IPS DF 4.7 (cell line): ENCODE measurements around the gene LIMS2.

ENCODE experiments used
- DNase-seq: peaks from one replicate; pipeline ENCODE4 v3.0.0-alpha.2; 2013; ENCODE audit warnings: low spot score; ENCODE audit errors: extremely low read depth

Gene LIMS2

DNA sequence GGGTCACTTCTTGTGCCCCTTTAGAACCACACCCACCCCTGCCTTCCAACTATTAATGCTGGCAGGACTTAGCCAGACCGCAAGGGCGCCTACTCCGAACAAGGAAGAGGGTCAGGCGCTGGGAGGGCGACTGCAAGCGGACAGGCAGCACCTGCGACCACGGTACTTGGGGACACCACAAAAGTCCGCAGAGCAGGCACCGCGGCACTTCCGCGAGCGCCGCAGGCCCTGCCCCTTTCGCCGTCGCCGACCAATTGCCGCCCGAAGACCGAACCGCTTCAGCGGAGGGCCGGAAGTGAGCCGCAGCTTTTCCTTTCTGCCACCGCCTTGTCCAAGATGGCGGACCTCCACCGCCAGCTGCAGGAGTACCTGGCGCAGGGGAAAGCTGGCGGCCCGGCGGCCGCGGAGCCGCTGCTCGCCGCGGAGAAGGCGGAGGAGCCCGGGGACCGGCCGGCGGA is 25.9 kb upstream of the LIMS2 start, which contains the start of gene SFT2D3:
Gene SFT2D3, plus strand, starts transcription at position 305 of the 458 bp plus-strand sequence. Its CDS starts 32 bp downstream, at position 337.
- DNase-seq: no peak

DNA sequence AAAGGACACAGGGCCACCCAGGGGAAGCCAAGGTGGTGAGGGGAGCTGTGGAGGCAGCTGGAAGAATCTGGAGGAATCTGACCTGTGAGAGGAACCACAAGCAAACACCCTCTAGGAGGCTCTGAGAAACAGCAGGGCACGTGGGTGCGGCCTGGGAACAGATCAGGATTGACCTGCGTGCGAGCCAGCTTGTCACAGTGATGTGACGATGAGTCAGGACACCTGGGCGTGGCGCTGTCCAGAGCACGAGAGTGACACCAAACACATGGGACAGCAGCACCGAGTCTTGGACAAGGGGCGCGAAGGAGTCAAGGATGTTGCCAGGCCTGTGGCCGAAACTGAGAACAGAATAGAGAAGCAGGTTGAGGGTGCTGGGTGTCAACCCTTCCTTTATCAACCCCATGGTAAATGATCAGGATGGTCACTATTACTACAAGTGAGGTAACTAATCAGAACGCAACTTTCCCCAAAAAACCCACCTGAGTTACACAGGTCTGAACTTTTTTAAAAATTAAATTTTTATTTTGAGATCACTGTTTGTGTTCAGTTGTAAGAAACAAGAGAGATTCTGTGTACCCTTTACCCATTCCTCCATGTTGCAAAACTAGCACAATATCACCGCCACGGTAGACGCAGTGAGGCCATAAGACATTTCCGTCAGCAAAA is 25.3 kb upstream of the LIMS2 start:
- no peak for DNase-seq

DNA sequence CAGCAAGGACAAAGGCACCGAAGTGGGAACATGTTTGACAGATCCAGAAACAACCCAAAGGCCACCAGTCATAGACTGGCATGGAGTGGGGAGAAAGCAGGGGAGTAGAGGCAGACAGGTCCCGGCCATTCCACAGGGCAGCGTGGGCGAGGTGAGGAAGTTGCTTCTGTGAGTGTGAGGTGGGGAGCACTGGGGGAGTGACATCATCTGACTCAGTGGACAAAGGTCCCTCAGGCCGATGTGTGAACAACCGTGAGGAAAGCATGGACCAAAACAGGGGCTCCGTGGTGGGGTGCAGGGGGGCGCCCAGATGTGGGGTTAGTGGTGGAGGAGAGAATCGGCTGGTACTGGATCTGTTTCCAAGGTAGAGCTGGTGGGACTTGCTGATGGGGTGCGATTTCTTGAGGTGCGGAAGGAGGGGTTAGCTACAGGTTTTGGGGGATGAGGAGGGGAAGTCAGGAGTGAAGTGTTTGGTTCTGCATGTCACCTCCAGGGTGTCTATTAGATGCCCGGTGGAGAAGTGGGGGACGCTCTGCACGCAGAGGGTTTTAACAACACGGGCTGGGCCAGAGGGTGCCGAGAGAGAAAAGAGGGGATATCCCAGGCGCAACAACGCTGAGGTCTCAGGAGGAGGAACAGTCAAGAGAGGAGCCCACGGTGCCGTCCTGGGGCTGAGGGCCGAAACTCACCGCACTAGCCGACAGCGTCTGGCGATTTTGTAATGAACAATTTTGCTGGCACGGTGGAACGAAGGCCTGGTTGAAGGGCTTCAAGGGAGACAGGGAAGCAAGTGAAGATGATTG is 23.4 kb upstream of the LIMS2 start:
- no peak for DNase-seq

DNA sequence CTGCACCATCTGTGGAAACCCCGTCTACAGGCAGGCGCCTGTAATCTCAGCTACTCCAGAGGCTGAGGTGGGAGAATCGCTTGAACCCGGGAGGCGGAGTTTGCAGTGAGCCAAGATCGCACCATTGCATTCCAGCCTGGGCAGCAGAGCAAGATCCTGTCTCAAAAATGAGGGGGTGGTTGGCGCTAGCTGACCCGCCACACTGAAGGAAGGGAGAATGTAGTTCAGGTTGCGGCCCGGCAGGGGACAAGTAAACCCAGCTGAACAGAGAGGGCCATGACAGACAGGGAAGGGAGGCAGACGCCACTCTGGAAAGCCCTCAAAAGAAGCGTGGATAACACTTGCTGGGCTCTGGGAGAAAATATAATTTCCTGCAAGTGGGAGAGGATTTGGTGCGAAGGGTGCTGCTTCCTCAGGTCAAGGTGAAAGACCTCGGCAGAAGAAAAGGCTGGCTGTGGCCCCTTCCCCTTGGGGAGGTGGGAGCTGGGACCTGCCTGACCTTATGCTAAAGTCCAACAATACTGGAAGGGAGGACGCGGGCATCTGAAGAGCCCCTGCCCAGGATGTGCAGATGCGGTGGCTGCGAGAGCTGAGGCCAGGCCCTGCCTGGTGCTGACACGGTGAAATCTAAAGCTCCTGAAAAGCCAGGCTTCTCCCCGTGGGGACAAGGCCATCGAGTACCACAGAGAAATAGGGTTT is 22.3 kb upstream of the LIMS2 start:
- DNase-seq: no peak

DNA sequence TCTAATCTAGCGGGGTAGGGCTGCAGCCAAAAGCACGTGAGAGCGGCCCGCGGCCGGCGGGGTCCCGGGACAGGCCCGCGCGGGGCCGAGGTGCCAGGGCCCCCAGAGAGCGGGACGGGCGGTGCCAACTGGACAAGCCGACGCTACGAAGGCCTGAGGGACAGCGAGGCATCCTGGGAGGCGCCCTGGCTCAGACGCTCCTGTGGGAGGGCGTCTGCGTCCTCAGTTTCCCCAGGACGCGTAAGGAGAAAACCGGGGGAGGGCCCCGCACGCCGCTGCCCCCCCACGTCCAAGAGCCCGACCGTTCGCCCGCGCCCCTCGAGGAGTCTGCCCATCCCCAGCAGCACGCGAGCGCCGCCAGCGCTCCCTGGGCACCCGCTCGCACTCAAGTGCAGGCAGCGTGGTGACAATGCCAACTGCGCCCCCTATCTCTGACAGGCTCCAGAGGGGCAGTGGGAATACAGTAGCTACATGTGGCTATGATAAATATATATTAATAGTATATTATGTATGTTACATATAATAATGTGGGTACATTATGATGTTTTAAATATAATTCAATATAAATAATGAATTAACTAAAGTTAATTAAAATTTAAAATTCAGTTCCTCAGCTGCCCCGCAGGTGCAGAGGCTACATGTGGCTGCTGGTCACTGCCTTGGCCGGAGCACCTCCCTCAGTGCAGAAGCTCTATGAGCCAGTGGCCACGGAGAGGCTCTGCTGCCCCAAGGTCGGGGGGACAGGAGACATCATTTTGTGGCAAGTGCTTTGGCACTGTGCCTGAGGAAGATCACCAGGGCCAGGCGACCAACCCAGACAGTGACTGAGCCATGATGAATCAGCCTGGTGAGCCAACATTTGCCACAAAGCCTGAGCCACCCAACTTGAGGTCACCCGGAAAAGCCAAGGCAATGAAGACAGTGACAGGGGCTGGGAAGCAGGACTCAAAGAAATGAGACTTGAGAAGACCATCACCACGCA is 20.5 kb upstream of the LIMS2 start:
- DNase-seq: no peak

DNA sequence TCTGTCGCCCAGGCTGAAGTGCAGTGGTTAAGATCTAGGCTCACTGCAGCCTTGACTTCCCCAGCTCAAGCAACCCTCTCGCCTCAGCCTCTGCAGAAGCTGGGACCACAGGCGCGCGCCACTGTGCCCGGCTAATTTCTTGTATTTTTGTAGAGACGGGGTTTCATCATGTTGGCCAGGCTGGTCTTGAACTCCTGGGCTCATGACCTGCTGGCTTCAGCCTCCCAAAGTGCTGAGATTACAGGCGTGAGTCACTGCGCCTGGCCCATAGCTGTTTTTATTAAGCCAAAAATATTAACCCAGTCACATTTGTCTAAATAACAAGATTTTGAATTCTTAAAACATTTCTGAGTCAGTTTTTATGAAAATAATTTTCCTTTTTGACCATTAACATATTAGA is 19.7 kb upstream of the LIMS2 start:
- no peak for DNase-seq

DNA sequence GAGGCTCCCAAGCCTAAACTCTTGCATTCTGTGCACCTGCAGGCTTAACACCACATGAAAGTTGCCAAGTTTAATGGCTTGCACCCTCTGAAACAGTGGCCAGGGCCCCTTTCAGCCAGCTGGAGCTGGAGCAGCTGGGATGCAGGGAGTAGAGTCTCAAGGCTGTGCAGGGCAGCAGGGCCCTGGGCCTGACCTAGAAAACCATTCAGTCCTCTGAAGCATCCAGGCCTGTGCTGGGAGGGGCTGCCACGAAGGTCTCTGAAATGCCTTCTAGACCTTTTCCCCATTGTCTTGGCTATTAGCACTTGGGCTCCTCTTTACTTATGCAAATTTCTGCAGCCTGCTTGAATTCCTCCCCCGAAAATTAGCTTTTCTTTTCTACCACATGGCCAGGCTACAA is 15.4 kb upstream of the LIMS2 start:
- no peak for DNase-seq

DNA sequence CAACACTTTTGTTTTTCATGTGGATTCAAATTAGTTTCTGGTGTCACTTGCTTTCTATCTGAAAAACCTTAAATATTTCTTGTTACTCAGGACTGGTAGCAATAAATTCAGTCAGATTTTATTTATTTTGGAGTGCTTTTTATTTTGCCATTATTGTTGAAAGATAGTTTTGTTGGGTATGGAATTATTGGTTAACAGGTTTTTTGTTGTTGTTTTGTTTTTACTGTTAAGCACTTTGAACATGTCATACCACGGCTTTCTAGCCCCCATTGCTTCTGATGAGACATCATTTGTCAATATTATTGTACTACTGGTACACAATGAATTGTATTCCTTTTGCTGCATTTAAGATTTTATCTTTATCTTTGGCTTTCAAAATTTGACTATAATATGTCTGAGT is 13.1 kb upstream of the LIMS2 start:
- no peak for DNase-seq

DNA sequence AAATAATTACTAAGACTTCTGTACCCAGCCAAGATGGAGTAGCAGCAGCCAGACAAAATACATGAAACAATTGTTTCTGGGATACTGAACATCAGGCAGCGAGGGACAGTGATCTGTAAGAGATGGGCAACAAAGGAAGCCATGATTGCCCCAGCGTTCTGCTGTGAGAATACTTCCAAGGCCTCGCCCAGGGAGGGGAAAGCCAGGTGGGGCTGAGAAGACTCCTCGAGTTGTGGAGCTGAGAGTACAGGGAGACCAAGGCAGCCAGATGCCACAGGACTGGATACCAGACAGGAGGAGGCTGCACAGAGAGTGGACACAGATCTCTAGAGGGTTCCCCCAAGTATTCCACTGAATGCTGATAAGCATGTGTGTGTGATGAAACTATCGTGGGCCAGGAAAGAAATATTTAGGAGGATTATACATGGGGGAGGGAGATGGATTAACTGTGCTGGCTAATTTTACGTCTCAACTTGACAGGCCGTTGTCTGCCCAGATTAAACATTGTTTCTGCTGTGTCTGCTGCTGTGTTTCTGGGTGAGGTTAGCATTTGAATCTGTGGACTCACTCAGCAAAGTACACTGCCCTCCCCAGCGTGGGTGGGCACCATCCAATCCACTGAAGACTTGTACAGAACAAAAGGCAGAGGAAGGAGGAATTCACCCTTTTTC is 10.2 kb upstream of the LIMS2 start:
- no peak for DNase-seq

DNA sequence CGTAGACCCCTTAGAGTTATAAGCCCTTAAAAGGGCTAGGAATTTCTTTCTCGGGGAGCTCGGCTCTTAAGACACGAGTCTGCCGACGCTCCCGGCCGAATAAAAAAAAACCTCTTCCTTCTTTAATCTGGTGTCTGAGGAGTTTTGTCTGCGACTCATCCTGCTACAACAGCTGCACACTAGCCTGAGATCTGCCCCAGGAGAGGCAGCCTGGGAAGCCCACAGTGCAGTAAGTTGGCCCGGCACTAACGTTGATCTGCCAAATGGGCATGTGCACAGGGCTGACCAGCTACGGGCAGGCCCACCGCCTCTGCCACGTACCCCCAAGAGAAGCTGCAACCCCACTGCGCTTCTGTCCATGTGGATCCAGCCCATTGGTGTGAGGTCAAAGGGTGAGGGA is 8.4 kb upstream of the LIMS2 start:
- DNase-seq: no peak

DNA sequence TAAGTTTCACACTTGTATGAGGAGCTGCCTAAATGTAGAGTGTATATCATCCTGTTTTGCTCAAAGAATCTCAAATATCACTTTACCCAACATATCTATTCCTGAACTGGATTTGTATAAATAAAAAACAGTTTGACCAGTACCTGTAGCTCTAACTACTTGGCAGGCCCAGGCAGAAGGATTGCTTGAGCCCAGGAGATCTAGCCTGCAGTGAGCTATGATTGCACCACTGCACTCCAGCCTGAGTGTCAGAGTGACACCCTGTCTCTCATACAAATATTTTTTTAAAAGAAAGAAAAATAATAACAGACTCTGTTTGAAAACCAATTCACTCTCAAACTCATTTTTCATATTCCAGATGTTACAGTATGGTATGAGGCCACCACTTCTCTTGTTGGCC is 7.7 kb upstream of the LIMS2 start:
- DNase-seq: no peak

DNA sequence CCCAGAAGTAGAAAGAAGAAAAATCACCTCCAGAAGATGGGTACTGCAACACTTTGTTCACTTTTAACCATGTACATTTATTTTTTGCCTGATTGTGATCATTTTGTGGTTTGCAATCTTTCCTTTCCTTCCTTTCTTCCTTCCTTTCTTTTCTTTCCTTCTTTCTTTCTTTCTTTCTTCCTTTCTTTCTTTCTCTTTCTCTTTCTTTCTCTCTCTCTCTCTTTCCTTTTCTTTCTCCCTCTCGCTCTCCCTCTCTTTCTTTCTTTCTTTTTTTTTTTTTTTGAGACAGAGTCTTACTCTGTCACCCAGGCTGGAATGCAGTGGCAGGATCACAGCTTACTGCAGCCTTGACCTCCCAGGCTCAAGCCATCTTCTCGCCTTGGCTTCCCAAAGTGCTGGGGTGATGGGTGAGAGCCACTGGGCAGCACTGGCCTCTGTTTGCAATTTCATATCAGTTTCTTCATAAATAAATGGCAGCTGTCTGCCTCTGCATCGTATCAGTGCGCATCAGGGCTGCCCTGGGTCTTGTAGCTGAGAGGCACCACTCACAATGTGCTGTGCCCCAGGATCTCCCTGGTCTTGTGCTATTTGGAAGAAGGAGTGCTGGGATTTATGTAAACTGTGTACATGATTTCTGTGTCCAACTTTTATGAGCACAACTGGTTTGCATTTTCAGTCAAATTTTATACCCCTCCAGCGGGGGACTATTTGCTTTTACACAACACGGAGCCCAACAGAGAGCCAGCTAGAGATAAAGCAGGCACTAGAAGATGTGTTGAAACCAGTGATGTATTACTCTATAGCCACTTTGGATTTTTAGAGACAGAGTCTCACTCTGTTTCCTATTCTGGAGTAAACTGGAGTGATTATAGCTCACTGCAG is 6.9 kb upstream of the LIMS2 start:
- DNase-seq: no peak

DNA sequence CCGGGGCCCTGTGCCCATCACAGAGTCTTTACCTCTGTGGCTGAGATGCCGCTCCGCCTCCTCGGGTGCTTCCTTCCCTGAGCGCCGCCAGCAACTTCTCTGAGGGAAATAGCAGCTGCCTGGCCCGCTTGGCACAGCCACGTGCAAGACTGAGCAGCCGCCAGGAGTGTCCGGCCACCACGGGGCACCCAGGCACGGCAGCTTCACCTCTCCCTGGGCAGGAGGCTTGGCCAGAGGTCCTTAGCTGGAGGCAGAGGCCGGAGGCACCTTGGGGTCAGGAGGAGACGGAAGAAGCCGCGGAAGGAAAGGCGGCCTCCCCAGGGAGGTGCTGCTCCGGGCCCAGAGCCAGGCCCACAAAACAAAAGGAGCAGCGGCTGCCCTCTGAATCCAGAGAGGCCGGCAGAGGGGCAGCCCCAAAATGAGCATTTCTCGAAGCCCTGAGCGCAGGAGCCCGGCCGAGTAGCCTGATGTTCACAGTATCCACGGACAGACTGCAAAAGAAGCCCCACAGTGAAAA is 6.0 kb upstream of the LIMS2 start:
- no peak for DNase-seq

DNA sequence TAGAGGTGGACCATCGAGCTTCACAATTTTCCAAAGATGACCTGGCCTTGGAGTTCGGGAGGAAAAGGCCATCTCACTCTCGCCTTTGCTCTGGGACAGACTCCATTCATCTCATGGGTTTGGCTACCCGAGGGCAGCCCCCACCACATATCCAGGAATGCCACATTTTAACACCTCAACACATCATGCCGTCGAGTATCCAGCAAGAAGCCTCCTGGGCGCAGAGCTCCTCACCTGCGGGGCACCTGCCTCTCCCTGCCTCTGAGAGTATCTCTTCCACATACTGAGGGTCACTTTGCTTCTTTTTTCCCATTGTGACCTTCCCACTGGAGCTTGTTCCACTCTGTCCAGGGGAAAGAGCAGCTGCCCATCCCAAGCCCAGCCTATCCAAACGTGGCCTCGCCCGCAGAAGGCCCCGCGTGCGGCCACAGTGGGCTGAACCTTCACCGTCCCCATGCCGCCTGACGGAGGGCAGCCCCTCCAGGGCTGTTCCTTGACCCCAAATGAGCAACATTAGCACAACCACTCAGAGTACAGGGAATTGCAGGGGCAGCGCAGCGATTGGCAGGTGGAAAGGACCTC is 5.5 kb upstream of the LIMS2 start:
- DNase-seq: no peak

DNA sequence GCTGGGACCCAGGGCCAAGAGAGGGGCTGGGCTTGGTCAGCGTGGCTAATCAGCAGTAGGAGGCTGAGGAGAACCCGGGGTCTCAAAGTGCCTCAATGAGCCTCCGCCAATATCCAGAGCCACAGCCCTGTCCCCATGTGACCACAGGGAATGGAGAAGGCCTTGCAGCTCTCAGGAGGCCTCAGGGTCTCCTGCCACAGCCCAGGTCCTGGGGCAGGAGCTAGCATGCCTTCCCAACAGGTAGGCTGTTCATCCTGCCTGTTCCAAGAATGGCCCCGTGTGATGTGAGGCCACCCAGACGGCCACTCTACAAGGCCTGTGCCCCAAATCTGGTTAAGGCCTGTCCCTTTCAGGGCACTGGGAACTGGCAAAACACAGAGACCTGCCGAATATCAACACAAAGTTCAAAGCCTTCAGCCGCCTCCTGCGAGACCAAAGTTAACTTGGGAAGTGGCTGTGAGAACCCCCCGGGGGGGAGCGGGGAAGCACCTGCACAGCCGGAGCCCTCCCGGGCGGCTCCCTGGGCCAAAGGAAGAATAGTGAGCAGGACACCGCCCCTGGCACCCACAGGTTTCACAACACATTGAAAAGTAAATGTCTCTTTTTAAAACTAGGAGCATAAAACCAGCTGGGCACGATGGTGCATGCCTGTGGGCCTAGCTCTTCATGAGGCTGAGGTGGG is 4.5 kb upstream of the LIMS2 start:
- no peak for DNase-seq

DNA sequence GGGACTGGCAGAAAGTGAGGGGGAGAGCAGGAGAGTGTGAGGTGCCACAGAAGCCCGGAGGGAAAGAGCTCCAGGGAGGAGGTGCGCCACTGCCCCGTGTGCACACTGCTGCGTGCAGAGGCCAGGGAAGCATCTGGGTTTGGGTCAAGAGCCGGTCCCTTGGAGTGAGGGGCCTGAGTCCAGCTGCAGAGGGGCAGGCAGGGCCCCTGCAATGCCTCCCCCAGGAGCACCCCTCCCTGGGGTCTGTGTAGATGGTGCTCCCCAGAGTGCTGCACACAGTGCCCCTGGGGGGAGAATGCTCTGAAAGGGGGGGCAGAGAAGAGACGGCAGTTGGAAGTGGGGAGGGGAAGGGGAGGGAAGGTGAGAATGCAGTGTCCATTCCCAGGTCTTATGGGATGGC is 3.7 kb upstream of the LIMS2 start:
- DNase-seq: no peak

DNA sequence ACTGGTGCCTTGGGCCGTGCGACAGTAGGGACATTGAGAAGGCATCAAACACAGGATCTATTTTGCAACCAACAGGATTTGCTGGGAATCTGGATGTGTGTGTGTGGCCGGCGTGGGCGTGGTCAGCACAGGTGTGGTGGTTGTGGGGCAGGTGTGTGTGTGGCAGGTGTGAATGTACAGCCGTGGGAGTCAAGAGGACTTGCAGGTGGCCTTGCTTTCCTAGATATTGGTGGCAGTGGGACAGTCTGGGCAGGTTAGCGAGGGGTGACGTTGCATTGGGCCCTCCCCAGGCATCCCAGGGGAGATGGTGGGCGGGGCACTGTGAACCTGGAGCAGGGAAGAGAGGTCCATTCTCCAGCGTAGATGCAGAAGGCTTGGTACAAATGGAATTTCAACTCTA is 3.2 kb upstream of the LIMS2 start:
- no peak for DNase-seq

DNA sequence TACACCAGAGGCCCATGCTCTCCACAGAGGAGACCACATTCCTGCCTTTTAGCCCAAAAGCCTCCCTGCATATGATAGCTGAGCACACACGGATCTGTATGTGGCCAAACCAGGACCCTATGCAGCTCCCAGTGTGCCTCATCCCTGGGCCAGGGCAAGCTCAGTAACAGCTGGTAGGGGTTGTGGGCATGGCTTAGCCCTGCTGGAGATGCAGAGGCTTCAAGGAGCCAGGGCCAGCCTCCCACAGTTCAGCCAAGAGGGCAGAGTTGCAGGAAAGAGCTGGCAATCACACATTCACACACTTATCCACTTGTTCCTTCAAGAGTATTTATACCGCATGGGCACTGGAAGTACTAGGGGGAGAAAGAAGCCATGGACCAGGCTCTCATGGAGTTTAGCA is 1.6 kb upstream of the LIMS2 start:
- DNase-seq: no peak
